IPS-11a (cell line): ENCODE data around the gene KLHL21.
"Not testable (repeated sequence)": the region's sequence is repeated elsewhere in the genome, so short reads cannot be mapped to it uniquely, and the experiment has no call there.

ENCODE experiments used
- H3K4me3 ChIP-seq: one replicate; pipeline ENCODE4 v1.5.1; 2013; ENCODE audit warnings: low read depth, low read length, control low read depth

Gene KLHL21

GRCh38 chr1:6600410-6601048 is 2.1 kb downstream of the KLHL21 start:
- H3K4me3 ChIP-seq, result peak overlapping the region; percentile 91

DNA sequence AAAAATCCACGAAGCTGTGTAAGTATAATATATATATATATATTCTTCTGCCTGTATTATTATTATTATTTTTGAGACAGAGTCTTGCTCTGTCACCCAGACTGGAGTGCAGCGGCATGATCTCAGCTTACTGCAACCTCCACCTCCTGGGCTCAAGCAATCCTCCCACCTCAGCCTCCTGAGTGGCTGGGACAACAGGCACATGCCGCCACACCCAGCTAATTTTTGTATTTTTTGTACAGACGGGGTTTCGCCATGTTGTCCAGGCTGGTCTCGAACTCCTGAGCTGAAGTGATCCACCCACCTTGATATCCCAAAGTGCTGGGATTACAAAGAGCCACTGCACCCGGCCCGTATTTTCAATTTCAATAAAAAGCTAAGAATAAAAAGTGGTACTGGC is 2.7 kb downstream of the KLHL21 start:
- not testable (repeated sequence) for H3K4me3 ChIP-seq

- H3K4me3 ChIP-seq, result no peak overlapping the region
Observed at GRCh38 chr1:6599141-6599975, 3.3 kb downstream of the KLHL21 start.

GRCh38 chr1:6597777-6598131 is 4.9 kb downstream of the KLHL21 start:
- no peak overlapping the region for H3K4me3 ChIP-seq

- H3K4me3 ChIP-seq, result no peak overlapping the region
Observed at GRCh38 chr1:6596886-6597776, 5.5 kb downstream of the KLHL21 start.

GRCh38 chr1:6596351-6596750 is 6.3 kb downstream of the KLHL21 start:
- H3K4me3 ChIP-seq, result no peak overlapping the region

DNA sequence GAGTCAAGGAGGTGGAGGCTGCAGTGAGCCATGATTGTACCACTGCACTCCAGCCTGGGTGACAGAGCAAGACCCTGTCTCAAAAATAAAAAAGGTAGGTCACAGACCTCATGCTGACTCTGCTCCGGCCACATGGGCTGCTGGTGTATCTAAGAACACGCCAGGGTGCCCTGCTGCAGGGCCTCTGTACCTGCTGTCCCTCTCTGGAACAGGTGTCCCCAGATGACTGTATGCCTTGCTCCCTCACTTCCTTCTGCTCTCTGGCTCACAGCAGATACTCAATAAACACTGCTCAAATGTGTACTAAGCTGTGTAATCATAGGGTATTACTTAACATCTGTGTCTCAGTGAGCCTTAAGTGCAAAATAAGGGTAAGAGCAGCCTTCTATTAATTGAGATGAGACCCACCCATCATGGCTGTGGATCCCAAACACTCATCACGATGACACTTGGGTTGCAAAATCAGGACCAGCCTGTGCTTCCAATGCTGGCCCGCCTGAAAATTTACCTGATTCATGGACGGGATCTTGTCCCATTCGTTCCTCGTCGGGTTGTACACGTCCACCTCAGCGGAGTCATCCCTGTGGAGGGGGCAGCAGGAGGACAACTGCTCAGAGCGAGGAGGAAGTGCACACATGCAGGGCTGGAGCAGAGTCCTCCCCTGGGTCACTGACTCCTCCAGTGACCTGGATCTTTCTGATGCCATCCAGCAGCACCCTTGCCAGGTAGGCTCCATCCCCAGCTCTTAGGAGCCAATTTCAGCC is 7.5 kb downstream of the KLHL21 start:
- H3K4me3 ChIP-seq, result no peak overlapping the region

DNA sequence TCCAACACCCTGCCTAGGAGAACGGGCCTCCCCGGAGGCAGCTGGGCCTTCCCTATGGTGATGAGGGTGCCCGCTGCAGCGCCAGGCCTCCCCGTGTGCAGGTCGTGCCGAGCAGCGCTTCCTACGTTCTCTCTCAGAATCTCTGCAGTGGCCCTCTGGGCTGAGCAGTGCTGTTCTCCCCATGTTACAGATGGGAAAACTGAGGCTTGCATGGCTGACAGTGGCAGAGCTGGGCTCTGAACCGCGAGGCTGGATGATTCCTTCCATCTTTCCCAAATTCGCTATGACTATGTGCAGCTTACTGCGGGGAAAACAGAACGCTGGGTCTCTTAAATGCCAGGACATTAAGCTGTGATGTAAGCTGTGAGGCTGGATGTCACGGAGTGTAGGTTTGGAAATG is 8.9 kb downstream of the KLHL21 start:
- H3K4me3 ChIP-seq, result no peak overlapping the region

DNA sequence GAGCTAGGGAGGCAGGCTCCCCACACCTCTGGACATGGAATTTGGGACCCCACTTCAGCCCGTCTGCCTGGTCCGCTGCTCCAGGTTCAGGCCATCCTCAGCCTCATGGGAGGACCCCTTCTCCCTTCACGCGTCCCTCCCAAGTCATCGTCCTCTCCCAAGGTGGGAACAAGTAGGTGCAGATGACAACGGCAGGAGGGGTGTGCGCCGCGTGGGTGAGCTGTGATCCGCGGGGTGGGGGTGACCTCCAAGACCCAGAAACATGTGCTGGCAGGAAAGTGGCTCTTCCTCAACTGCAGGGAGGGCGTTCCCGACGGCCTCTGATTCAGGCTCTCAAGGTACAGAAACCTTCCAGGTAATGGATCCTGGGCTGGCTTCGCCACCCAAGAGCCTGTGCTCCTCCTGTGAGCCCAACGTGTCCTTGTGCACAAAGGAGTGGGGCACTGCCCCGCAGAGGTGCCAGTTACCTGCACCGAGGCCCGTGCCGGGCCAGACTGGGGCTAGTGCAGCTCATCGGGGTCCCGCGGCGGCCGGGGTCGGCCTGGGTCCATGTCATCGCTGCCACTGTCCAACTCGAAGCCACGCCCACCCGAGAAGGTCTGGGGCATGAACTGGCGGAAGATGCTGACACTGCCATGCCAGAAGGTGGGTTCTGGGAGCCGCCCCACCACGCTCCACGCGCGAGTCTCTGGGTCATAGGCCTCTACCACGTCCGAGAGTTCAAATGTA is 9.6 kb downstream of the KLHL21 start:
- H3K4me3 ChIP-seq, result no peak overlapping the region

DNA sequence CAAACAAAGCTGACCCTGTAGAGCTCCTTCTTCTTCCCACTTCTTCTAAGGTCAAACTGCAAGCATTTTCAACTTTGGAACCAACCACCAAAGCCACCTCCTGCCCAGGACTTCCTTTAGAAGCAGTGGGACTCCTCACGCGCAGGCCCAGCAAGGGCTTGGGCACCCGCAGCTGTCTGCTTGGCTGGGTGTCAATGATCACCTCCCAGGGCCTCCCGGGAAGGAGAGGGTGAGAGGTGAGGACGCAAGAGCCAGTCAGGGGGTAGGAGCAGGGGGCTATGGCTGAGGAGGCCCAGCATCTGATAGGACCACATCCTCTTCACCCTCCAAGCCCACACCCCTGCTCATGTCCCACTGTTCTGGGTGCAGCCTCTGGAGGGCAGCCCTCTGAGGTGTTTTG is 10.2 kb downstream of the KLHL21 start:
- no peak overlapping the region for H3K4me3 ChIP-seq

DNA sequence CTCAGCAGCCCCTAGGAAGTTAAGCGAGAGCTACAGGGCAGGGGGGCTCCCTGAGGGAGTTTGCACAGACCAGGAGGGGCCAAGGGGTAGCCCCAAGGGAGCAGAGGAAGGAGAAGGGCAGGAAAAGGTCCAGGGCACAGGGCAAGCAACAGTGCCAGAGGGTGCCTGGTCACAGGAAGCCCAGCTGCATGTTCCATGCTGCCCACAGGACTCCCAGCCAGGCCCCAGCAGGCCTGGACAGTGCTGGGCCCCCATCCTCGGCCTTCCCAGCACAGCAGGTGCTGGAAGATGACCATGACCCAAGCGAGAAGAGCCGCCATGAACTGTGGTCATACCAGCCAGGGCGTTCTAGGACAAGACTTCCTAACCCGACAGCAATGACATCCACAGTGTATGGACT is 11.0 kb downstream of the KLHL21 start:
- no peak overlapping the region for H3K4me3 ChIP-seq

DNA sequence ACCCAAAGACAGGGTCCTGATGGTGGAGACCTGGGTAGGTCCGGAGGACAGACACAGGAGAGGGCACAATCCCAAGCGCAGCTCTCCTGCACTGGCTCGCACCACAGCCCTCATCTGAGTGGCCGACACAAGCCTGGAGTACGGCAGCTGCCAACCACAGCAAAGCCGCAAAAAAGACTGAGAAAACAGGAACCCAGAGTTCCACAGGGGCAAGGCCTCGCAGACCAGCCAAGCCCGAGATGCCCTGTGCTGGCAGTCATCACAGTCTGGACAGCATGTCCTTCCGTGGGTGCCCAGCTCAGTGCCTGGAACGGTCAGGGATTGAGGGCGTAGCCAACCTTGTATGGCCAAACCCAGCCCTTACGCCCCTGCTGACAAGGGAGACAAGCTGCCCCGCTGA is 11.4 kb downstream of the KLHL21 start:
- no peak overlapping the region for H3K4me3 ChIP-seq

GRCh38 chr1:6590046-6590445 is 12.6 kb downstream of the KLHL21 start:
- no peak overlapping the region for H3K4me3 ChIP-seq

- H3K4me3 ChIP-seq, result no peak overlapping the region
Observed at GRCh38 chr1:6588893-6589520, 13.7 kb downstream of the KLHL21 start.

DNA sequence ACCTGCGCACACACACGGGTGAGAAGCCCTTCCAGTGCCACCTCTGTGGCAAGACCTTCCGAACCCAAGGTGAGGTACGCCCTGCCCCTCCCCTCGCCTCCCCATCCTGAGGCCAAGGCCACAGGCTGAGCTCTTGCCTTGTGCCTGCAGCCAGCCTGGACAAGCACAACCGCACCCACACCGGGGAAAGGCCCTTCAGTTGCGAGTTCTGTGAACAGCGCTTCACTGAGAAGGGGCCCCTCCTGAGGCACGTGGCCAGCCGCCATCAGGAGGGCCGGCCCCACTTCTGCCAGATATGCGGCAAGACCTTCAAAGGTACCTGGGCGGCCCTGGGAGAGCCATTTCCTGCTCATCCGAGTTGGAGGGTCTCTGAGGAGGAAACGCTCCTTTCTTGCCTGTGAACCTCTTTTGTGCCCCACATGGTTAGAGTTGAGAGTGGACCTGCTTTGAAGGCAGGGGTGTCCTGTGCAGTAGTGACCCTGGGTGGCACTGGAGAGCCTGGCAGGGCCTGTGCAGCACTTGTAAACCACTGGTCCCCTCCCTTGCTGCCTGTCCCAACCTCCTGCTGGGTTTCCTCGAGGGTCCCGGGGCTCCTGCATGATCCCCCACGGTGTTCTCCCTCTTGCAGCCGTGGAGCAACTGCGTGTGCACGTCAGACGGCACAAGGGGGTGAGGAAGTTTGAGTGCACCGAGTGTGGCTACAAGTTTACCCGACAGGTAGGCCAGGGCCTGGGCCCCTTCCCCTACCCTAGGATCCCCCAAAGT is 14.4 kb downstream of the KLHL21 start:
- H3K4me3 ChIP-seq, result no peak overlapping the region

- no peak overlapping the region for H3K4me3 ChIP-seq
Observed at GRCh38 chr1:6587261-6588005, 15.2 kb downstream of the KLHL21 start.

DNA sequence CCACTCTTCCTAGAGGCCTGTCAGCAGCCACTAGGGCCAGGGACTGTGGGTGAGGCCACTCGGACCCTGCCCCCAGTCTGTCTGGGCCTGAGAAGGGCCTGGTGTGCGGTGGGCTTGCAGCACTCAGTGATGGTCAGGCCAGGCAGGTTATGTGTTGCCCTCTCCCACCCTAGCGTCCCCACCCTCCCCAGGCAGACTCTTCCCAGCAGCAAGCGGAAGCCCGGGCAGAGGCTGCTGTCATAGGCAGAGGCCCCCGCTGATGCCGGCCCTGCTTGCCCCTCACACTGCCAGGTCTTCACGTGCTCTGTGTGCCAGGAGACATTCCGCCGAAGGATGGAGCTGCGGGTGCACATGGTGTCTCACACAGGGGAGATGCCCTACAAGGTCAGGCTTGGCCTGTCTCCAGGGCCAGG is 16.3 kb downstream of the KLHL21 start:
- H3K4me3 ChIP-seq, result no peak overlapping the region

GRCh38 chr1:6585841-6586240 is 16.8 kb downstream of the KLHL21 start:
- H3K4me3 ChIP-seq, result no peak overlapping the region
